Testis (tissue), 2 donors: ENCODE measurements around the gene RMND1.

ENCODE experiments used
- CTCF ChIP-seq, 3 experiments: fragments of 450-650 bp in 2 of 3; fragments of 200-600 bp in 1 of 3; sonication (generic) in 1 of 3; IDR thresholded peaks; one replicate each; pipeline ENCODE4 v1.5.1; 2016 to 2019; ENCODE audit warnings: antibody characterized with exemption in 3 of 3, mild to moderate bottlenecking in 2 of 3, moderate library complexity in 1 of 3
- POLR2A ChIP-seq: fragments of 450-650 bp; IDR thresholded peaks from one replicate; pipeline ENCODE4 v1.6.1; 2017; ENCODE audit warnings: antibody characterized with exemption, mild to moderate bottlenecking, moderate library complexity

DNA sequence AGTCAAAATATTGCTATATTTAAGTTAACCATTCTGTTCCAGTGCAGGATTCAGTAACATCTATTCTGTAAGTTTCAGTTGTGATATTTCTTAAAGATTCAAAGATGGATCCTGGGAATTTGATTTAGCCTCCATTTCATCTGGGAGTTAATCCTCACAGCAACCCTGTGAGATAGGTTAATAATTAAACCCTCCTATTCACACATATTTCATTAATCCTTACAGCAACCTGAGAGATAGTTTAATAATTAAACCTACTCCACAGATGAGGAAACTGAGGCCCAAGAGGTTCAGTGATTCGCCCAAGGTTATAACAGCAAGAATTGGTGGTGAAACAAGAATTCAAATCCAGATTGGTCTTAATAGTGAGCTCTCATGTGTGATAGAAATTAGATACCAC lies 49.7 kb downstream of the RMND1 start:
- TF ChIP-seq CTCF (IDR thresholded peaks at IDR 0.05) (no peak), POLR2A (no peak)
